HG02588 (cell line): ENCODE data around the gene TM4SF4.

Source experiments
- ATAC-seq: cut with Tn5 transposase; IDR thresholded peaks from one replicate; pipeline ENCODE4 v1.9.1; 2021; ENCODE audit warnings: mild to moderate bottlenecking, moderate library complexity; ENCODE audit not compliant: unreplicated experiment

Gene TM4SF4

GRCh38 chr3:149481056-149481455 is 6.6 kb downstream of the TM4SF4 start:
- ATAC-seq: no peak

GRCh38 chr3:149481491-149481890 is 7.0 kb downstream of the TM4SF4 start:
- no peak for ATAC-seq

DNA sequence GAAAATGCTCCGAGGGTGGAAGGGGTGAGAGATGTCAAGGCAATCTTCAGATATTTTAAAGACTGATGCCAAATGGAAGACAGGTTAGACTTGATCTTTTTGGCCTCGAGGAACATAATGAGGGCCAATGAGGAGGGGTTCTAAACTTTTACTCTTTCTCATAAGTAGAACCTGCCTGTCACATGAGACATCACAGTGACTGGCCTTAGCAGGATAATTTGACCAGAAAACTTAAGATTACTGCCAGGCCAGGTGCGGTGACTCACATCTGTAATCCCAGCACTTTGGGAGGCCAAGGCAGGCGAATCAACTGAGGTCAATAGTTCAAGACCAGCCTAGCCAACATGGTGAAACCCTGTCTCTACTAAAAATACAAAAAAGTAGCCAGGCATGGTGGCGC is 12.2 kb downstream of the TM4SF4 start:
- ATAC-seq: no peak

DNA sequence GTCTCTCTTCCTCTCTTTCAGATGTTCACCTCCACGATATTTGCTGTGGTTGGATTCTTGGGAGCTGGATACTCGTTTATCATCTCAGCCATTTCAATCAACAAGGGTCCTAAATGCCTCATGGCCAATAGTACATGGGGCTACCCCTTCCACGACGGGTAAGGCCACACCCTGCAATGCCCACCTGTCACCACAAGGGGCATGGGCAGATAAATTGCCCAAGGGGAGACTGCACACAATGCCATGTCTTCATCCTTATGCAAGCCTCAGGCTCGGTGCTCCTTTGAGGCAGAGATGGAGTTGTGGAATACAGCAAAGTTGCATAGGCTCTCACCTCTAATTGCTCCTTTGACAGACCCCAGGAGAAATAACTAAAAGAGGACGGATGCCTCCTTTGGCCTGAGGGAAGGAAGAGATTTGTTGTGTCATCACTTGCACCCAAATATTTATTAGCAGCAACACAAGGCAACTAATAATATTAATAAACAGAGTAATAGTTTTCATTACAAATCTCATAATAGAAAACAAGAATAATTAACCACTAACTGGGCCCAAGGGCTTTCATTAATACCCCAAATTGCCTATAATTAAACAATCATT is 13.2 kb downstream of the TM4SF4 start:
- ATAC-seq: peak; percentile 68

DNA sequence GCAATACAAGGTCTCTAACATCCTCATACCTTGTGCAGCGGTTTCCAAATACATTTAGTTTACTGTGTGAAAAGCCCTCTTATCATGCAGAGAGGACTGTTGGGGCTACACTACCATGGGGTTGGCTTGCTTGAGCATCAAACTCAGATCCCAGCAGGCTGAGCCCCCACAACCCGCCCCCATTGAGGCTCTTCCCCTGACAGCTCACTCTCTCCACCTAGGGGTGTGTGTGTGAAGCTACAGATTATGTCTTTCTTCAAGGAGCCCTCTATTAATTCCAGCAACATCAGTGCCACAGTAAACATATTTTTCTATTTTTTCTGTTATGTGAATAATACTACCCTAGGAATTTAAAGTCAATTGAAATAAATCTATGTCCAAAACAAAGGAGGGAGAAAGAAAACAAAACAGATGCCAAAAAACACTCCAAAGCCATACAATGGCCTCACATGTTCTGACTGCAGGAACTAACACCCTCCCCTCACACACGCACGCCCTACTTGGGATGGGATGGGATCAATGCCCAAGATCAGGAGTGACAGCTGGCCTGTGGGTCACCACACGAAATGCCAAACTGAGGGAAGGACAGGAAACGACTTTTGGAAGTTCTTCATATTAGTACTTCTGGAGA is 14.7 kb downstream of the TM4SF4 start:
- no peak for ATAC-seq

GRCh38 chr3:149490260-149490971 is 15.9 kb downstream of the TM4SF4 start:
- no peak for ATAC-seq

DNA sequence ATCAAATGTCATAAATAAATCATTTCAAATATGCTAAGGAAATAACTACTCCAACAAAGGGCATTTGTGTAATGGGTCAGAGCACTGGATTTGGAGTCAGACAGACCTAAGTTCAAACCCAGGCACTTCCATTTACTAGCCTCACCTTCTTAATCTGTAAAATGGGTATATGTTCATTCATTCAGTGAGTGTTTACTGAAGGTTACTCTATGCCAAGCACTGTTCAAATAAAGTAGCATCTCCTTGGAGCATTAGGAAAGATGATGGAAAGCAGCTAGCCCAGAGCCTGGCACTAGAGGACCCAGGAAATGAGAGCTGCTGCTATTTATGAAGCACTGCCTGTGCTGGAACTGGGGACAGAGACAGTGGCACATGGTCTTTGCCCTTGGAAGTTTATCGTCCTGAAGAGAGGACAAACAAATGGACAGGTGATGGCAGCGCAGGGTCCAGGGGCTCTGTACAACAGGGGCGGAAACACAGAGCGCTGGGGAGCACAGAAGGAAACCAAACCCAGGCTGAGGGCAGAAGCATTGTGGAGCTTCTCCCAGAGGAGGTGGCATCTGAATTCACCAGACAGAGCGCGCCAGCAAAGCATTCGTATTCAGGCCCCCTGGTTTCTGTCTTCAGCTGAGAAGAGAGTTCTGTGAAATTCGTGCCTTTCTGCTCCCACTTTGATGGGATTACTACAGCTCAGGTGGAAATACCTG is 19.0 kb downstream of the TM4SF4 start:
- no peak for ATAC-seq

GRCh38 chr3:149494022-149494758 is 19.7 kb downstream of the TM4SF4 start:
- ATAC-seq: no peak

DNA sequence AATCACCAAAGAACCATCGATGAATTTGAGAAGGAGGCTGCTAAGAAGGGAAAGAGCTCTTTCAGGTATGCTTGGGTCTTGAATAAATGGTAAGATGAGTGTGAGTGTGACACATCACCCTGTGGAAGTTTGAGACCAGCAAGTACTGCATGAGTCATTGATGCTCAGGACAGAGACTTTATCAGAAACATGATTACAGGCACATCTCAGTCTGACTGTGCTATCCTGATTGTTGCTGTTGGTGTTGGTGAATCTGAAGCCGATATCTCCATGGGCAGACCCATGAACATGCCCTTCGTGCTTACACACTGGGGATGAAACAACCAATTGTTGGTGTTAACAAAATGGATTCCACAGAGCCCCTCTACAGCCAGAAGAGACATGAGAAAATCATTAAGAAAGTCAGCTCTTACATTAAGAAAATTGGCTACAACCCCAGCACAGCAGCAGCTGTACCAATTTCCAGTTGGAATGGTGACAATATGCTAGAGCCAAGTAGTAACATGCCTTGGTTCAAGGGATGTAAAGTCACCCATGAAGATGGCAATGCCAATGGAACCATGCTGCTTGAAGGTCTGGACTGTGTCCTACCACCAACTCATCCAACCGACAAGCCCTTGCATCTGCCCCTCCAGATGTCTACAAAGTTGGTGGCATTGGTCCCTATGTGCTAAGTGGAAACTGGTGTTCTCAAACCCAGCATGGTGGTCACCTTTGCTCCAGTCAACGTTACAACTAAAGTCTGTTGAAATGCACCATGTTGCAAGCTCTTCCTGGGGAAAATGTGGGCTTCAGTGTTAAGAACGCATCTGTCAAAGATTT is 20.5 kb downstream of the TM4SF4 start:
- no peak for ATAC-seq

DNA sequence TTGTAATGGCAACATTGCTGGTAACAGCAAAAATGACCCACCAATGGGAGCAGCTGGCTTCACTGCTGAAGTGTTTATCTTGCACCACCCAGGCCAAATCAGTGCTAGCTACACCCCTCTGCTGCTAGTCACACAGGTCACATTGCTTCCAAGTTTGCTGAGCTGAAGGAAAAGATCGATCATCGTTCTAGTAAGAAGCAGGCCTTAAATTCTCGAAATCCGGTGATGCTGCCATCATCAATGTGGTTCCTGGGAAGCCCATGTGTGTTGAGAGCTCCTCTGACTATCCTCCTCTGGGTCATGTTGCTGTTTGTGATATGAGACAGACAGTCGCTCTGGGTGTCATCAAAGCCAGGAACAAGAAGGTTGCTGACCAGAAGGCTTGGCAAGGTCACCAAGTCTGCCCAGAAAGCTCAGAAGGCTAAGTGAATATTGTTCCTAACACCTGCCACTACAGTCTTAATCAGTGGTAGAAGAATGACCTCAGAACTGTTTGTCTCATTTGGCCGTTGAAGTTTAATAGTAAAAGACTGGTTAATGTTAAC is 21.2 kb downstream of the TM4SF4 start:
- ATAC-seq: no peak

GRCh38 chr3:149496891-149497290 is 22.4 kb downstream of the TM4SF4 start:
- no peak for ATAC-seq

DNA sequence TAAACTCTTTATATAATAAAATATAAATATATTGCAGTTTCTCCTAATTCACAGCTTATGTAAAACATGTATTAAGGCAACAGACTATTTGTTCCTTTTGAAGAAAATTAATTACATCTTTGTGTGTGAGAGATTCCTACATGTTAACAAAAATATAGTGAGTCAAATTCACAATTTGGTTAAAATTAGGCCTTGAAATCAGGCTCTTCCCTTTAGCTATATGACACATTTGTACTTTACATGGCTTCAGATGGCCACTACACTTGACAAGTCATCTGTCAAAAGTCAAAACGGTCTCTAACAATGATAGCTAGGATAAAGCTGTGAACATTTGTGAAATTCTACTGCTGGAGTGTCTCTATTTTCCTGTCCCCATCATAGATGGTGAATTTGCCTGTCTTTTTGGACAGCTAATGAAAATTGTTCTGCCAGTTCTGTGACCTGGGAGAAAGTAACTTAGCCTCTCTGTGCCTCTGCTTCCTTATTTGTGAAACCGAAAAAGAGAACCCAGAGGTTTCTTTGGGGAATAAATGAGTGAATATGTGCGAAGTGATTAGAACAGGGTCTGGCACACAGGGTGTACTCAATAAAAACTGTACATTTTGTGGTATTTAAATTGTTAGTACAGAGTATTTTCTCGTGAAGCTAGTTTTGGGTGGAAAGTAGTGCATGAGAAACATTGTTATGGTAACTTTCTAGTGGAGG is 23.6 kb downstream of the TM4SF4 start:
- ATAC-seq: no peak

GRCh38 chr3:149501524-149501923 is 27.0 kb downstream of the TM4SF4 start:
- no peak for ATAC-seq

DNA sequence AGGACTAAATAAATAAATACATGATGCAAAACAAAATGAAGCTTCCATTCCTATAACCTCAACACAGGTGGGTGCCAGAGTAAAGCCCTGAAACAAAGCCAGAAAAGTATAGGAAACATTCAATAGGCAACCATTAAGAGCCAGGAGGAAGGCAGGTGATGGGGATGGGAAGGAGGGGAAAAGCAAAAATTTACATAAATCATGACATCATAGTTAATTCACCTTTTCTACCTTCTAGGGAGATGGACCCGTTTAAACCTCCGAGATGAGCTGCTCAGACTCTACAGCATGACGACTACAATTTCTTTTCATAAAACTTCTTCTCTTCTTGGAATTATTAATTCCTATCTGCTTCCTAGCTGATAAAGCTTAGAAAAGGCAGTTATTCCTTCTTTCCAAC is 27.9 kb downstream of the TM4SF4 start:
- no peak for ATAC-seq

GRCh38 chr3:149506540-149506939 is 32.0 kb downstream of the TM4SF4 start:
- no peak for ATAC-seq

- ATAC-seq: no peak
These were observed 32.5 kb downstream of the TM4SF4 start for GRCh38 chr3:149506965-149507364.

GRCh38 chr3:149507491-149508324 is 33.2 kb downstream of the TM4SF4 start:
- ATAC-seq: no peak

DNA sequence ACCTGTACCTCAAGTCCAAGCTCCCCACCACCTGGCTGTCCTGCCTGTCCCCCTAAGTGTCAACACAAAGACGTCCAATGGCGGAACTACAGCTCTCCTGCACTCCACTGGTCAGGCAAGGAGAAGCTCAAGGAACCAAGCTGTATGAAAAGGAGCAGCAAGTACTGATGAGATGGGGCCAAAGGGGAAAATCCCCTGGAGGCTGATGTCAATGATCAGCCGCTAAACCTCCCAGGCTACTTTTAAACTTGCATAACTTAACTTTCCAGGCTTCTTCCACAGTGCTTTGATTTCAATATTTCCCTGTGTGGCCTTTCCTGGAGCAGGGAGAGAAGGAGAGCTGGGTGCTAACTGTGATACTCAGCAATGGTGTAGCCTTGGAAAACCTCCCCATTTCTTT is 35.0 kb downstream of the TM4SF4 start:
- ATAC-seq: no peak
